ENCODE results near the gene THSD7A. TPM values are rescaled to one million over a fixed set of nuclear protein-coding genes. Genes with fewer than 3 reads are reported as not detected.

THSD7A gene
- total RNA-seq, 1 experiment from 2014 or later = 5.7 TPM

- no peak for DNase-seq (ENCODE audit: extremely low read depth, low read depth)
These were observed 20.3 kb downstream of the THSD7A start for GRCh38 chr7:11811709-11812108.

DNA sequence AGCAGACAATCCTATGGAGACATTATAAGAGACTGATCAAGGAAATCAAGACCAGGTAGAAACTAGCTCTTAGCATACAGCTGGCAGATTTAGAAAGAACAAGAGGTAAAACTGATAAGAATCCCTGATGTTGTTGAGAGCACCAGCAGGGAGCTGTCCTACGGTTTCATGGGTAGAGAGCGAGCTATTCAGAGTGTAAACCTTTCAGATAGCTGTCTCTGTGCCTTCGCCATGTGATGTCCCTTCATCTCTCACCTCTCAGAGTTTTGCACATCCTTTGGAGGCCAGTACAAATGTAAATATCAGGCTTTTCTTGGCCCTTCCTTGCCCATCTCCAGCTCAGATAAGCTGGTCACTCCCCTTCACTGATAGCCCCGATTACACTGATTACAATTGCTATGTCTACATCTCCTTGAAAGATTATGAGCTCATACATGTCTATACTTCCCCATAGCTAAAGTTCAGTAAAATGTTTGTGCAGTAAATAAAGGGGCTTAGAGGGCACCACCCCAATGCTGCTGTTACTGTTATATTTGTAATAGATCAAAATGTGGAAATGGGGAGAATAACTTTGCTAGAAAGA, 21.9 kb downstream of the THSD7A start:
- DNase-seq (ENCODE audit: extremely low read depth, low read depth) = no peak

DNA sequence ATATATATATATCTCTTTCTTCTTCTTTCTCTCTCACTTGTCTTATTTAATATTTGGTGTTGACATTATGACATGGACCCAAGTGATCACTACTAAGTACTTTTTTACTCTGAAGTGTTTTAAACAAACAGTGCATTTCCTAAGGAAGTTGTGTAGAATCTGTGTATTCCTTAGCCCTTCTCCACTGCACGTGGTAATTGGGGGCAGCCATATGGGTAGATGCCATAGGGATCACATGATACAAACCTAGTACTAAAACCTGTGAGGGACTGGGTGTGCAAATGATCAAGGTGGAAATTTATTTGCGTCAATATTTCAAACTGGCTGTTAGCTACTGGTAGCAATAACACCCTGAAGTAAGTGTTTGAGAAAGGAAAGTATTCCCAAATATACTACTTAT, 25.0 kb downstream of the THSD7A start:
- no peak for DNase-seq (ENCODE audit: extremely low read depth, low read depth)

GRCh38 chr7:11804621-11805020, 27.4 kb downstream of the THSD7A start:
- DNase-seq (ENCODE audit: extremely low read depth, low read depth) = no peak

DNA sequence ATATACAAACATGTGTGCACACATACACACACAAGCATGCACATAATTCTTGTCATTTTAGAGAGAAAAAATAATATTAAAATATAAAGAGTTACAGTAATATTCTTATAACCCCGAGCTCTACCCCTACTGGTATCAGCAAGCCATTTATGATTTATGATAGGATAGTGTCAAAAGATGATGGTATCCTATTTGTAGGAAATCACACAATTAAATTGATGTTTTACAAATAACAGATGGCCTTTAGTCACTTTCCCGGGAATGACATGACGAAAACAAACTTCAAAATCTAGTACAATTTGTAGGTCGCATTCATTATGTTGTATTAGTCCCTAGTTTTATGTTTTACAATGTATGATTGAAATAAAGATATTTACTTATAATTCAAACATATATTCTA, 36.8 kb downstream of the THSD7A start:
- DNase-seq (ENCODE audit: extremely low read depth, low read depth) = no peak

- no peak for DNase-seq (ENCODE audit: extremely low read depth, low read depth)
These were observed 39.8 kb downstream of the THSD7A start for GRCh38 chr7:11792166-11792565.

- DNase-seq (ENCODE audit: extremely low read depth, low read depth) = no peak
These were observed 43.4 kb downstream of the THSD7A start for GRCh38 chr7:11788568-11788967.

GRCh38 chr7:11787534-11787933, 44.5 kb downstream of the THSD7A start:
- no peak for DNase-seq (ENCODE audit: extremely low read depth, low read depth)

DNA sequence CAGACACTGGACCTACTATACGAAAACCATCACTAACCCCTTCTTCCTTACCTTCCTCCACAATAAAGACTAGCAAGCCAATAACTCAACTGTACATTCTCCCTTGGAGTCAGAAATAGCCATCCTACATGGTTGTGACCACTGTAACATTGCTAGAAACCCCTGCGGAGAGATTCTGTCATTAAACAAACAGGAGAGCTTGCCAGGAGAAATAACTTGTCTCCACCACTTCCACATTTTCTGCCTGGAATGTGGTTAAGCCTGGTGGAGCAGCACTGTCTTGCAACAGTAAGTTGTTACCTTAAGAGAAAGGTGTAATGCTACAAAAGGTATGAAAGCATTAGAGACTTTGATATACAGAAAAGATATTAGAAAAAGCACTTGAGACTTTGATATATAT, 45.8 kb downstream of the THSD7A start:
- no peak for DNase-seq (ENCODE audit: extremely low read depth, low read depth)

DNA sequence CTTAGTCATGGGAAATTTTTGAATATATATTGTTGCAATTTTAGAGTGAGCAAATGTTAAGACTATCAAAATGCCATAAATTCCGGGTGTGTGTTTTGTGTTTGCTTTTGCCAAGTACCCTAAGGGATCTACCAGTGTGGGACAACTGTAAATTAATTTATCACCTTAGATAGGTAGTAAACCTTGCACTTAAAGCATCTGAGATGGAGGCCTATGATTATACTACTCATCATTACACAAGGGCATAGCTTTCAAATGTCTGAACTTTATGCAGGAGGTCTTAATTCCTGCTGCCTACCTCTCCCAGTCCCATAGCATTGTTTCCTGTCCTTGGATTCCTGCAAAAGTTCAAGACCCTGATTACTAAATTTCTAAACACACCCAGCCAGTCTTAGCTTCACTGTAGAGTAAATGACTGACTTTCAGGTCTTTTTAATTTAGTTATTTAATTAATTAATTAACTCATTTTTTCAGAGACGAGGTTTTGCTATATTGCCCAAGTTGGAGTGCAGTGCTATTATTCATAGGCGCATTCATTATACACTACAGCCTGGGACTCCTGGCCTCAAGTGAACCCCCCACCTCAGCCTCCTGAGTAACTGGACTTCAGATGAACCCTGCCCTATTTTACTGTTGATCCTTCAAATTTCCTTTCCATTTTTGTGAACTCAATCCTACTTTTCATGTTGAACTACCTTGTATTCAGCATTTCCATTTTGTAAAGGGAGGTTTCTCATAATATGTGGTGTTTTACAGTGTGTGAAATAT, 47.0 kb downstream of the THSD7A start:
- no peak for DNase-seq (ENCODE audit: extremely low read depth, low read depth)

GRCh38 chr7:11779864-11780674, 51.9 kb downstream of the THSD7A start:
- DNase-seq (ENCODE audit: extremely low read depth, low read depth) = no peak

DNA sequence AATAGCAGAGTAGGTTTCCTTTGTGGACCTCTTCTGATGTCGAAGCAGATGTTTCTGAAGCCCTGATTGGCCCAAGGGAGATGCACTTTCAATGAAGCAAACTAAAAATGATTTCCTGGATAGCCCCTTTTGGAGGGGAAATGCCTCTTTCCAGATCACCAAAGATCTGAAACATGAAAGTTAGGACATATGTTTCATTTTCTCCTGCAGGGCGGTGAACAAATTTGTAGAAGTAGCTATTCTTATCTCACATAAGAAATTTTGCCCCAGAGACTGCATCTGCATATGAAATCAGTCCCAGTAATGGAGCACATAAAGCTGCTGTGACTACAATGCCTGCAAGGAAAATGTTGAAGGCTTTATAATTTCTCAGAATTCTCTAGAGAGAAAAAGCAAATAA, 56.0 kb downstream of the THSD7A start:
- DNase-seq (ENCODE audit: extremely low read depth, low read depth) = no peak

DNA sequence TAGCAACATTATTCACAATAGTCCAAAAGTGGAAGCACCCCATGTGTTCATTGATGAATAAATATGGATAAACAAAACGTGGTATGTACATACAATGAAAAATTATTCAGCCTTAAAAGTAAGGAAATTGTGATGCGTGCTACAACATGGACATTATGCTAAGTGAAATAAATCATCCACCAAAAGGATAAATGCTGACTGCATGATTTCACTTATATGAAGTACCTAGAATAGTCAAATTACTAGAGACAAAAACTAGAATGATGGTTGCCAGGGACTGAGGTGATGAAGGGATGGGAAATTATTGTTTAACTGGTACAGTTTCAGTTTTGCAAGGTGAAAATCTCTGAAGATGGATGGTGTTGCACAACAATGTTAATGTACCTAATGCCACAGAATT, 56.6 kb downstream of the THSD7A start:
- DNase-seq (ENCODE audit: extremely low read depth, low read depth) = no peak

- no peak for DNase-seq (ENCODE audit: extremely low read depth, low read depth)
These were observed 63.7 kb downstream of the THSD7A start for GRCh38 chr7:11768263-11768662.

DNA sequence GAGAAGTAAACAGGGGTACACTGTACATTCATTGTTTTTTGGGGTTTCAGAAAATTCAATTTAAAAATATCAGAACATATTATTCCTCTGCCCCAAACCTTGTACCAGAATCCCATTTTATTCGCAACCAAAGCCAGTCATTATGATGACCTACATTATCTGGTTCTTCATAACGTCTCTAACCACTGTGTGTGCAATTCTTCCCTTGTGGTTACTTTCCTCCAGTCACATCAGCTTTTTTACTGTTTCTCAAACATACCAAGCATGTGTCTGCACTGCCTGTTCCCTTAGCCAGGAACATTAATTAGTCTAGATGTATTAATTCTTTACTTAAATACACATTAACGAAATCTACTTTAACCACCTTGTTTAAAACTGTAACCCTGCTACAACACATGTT, 64.8 kb downstream of the THSD7A start:
- DNase-seq (ENCODE audit: extremely low read depth, low read depth) = no peak

DNA sequence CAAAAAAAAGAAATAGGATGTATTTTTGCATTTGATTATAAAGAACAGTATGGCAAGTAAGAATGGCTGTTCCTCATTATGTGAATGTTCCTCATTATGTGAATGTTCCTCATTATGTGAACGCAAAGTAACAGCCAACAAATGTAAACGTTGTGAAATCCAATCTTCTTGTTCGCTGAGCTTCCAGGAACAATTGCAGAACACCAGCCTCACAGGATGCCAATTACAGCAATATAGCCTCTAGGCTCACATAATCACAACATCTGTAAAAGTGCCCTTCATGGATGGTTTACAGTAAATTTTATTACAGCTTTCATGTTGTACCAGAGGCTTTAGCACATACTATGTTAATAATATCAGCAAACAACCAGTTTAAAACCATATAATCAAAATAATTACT, 71.6 kb downstream of the THSD7A start:
- DNase-seq (ENCODE audit: extremely low read depth, low read depth) = no peak

DNA sequence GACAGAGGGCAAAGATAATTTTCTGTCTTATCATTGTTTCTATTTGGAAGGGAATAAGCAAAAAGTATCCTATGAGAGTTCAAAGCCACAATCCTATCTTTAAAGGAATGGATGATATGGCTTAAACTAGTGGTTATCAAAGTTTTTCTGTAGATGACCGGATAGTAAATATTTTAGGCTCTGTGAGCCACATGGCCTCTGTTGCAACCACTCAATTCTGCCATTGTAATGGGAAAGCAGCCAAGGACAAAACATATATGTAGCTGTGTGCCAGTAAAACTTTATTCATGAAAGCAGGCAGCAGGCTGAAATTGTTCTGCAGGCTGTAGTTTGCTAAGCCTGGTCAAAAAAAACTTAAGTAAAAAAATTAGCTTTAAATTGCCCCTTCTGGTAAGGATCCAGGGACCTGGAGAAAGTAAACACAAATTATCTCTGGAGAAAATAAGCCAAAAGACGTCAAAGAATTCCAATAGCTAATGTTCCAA, 73.3 kb downstream of the THSD7A start:
- no peak for DNase-seq (ENCODE audit: extremely low read depth, low read depth)

GRCh38 chr7:11757153-11757552, 74.8 kb downstream of the THSD7A start:
- DNase-seq (ENCODE audit: extremely low read depth, low read depth) = no peak

DNA sequence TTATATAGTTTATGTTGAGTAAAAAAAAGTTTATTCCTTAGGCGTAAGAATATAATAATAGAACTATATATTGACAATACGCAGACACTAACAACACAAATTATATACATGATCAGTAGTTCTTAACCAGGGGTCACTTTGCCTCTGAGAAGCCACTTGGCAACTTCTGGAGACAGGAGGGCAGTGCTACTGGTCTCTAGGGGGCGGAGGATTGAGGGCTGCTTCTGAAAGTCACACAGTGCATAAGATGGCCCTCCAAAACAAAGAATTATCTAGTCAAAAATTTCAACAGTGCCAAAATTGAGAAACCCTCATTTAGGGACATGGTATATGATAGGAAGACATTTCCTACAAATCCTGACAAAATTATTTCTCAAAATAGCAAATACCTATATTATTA, 77.1 kb downstream of the THSD7A start:
- DNase-seq (ENCODE audit: extremely low read depth, low read depth) = no peak

- no peak for DNase-seq (ENCODE audit: extremely low read depth, low read depth)
These were observed 77.9 kb downstream of the THSD7A start for GRCh38 chr7:11754123-11754522.

GRCh38 chr7:11753433-11753832, 78.6 kb downstream of the THSD7A start:
- no peak for DNase-seq (ENCODE audit: extremely low read depth, low read depth)

All from NCI-H460 (cell line).